K562 (cell line): ENCODE measurements around the gene MYO3B. TPM values are rescaled to one million over a fixed set of nuclear protein-coding genes. Genes with fewer than 3 reads are reported as not detected.

Experiments
- ATAC-seq: fragments of 200-7000 bp; cut with Tn5 transposase; 3 replicates; pipeline ENCODE4 v1.9.1; 2020; ENCODE audit warnings: moderate library complexity
- BruUV-seq: library from RNA; stranded (reverse); fragments of 400-500 nt; replicated peaks from 2 replicates; lab custom pipeline; 2021; lab: Mats Ljungman, UMichigan
- CTCF ChIA-PET: fragments of 300-600 bp; formaldehyde crosslinking; extraction: SDS; loops from one replicate; lab custom pipeline; 2021; ENCODE audit warnings: low intra/inter-chr PET ratio; lab: Yijun Ruan, JAX
- POLR2A ChIA-PET: fragments of 300-600, 350-650 bp; sonication (Branson Sonifier 250); formaldehyde crosslinking; extraction: SDS; loops from one replicate; lab custom pipeline; 2021; ENCODE audit warnings: antibody characterized with exemption, inconsistent platforms; lab: Yijun Ruan, JAX
- DNase-seq, 4 experiments: peaks; one replicate each; pipeline versions ENCODE4 v3.0.0 to v3.0.0-alpha.2; 2011 to 2018; ENCODE audit warnings: low spot score in 3 of 4, mixed read lengths in 3 of 4; ENCODE audit errors: extremely low read depth in 1 of 4
- FAIRE-seq: peaks from 2 replicates; lab custom pipeline; 2011; peaks lifted over from hg19 to GRCh38; lab: Jason Lieb, UNC
- H2AFZ ChIP-seq: 2 replicates; pipeline ENCODE4 v1.6.0; 2011; ENCODE audit warnings: low read depth, low read length, control low read depth, inconsistent platforms
- H3K27ac ChIP-seq: fragments of 200-600 bp; 3 replicates; pipeline ENCODE4 v1.8.0; 2011; ENCODE audit warnings: low read depth, mild to moderate bottlenecking, control low read depth, inconsistent platforms, low read length, moderate library complexity, mixed read lengths; ENCODE audit errors: extremely low read depth
- H3K27me3 ChIP-seq, 2 experiments: fragments of 300-600 bp in 1 of 2; 2 replicates in 1 of 2; 3 replicates in 1 of 2; pipeline versions ENCODE4 v1.6.0 to v1.8.0; 2011; ENCODE audit warnings: inconsistent platforms in 2 of 2, low read length in 2 of 2, mild to moderate bottlenecking in 1 of 2, mixed read lengths in 1 of 2, moderate library complexity in 1 of 2; ENCODE audit not compliant: control insufficient read depth in 2 of 2, insufficient read depth in 2 of 2
- H3K36me3 ChIP-seq: fragments of 300-600 bp; 3 replicates; pipeline ENCODE4 v1.8.0; 2011; ENCODE audit warnings: mild to moderate bottlenecking, low read length, inconsistent platforms; ENCODE audit not compliant: control insufficient read depth, insufficient read depth
- H3K4me1 ChIP-seq, 2 experiments: fragments of 200-600 bp in 1 of 2; replicated peaks in 1 of 2; 2 replicates in 1 of 2; 3 replicates in 1 of 2; pipeline versions ENCODE4 v1.5.1 to v1.8.0; 2011; ENCODE audit warnings: inconsistent platforms in 2 of 2, low read length in 2 of 2, mild to moderate bottlenecking in 1 of 2, mixed read lengths in 1 of 2, moderate library complexity in 1 of 2; ENCODE audit not compliant: control insufficient read depth in 2 of 2, insufficient read depth in 2 of 2
- H3K4me2 ChIP-seq: 2 replicates; pipeline ENCODE4 v1.6.1; 2011; ENCODE audit warnings: low read length, control low read depth, inconsistent platforms, mixed read lengths; ENCODE audit not compliant: insufficient read depth
- H3K4me3 ChIP-seq: fragments of 200-600 bp; sonication (generic), shearing (Covaris generic); 2 replicates; pipeline ENCODE4 v1.5.1; 2016; ENCODE audit warnings: control low read depth, inconsistent platforms
- H3K79me2 ChIP-seq: fragments of 200-600 bp; 3 replicates; pipeline ENCODE4 v1.8.0; 2011; ENCODE audit warnings: low read length, inconsistent platforms; ENCODE audit not compliant: control insufficient read depth, insufficient read depth
- H3K9ac ChIP-seq, 2 experiments: 2 replicates each; pipeline versions ENCODE4 v1.6.0 to v1.6.1; 2011; ENCODE audit warnings: low read depth in 2 of 2, low read length in 2 of 2, control low read depth in 1 of 2, inconsistent platforms in 1 of 2, mild to moderate bottlenecking in 1 of 2, mixed read lengths in 1 of 2; ENCODE audit not compliant: insufficient read depth in 1 of 2
- H3K9me1 ChIP-seq: one replicate; pipeline ENCODE4 v1.6.0; 2011; ENCODE audit warnings: inconsistent platforms, mild to moderate bottlenecking, low read length, moderate library complexity; ENCODE audit not compliant: control insufficient read depth, insufficient read depth
- H3K9me3 ChIP-seq: replicated peaks from 2 replicates; pipeline ENCODE4 v1.5.1; 2011; ENCODE audit warnings: low read depth, low read length, inconsistent platforms; ENCODE audit not compliant: control insufficient read depth, insufficient read depth
- H4K20me1 ChIP-seq: replicated peaks from 2 replicates; pipeline ENCODE4 v1.6.1; 2011; ENCODE audit warnings: low read length, inconsistent platforms, mixed read lengths; ENCODE audit not compliant: control insufficient read depth, insufficient read depth
- WGBS: fragments of 100-300 bp; shearing (Covaris generic); methylation state at CpG from one replicate; pipeline ENCODE4 v1.1.6; 2016; ENCODE audit warnings: low coverage, mixed read lengths; ENCODE audit not compliant: insufficient coverage; ENCODE audit errors: missing lambda C conversion rate; 5-methylcytosine and 5-hydroxymethylcytosine counted together
- in situ Hi-C: fragments of 300-500 bp; cut with MboI; formaldehyde crosslinking; loops from 4 replicates; pipeline ENCODE4 v1.15.0; 2018; ENCODE audit warnings: inconsistent platforms, mixed read lengths
- intact Hi-C: fragments of 100-400 bp; cut with micrococcal nuclease; formaldehyde crosslinking; loops from 2 replicates; pipeline ENCODE4 v1.14.2; 2022
- polyA plus RNA-seq, 8 experiments: library from polyadenylated mRNA; depleted of rRNA in 4 of 8; stranded (reverse) in 5 of 8; unstranded in 3 of 8; fragments of >200 nt; fragmentation: Nextera tagmentation in 2 of 8; fragmentation: Illumina TruSeq in 1 of 8; extraction: Ambion mirVana in 2 of 8; extraction: Trizol in 1 of 8; gene quantifications; 2 replicates each; pipeline versions ENCODE4 v1.2.1 to v1.2.3, GENCODE V29; 2011 to 2014; ENCODE audit warnings: inconsistent platforms in 1 of 8, missing spikeins in 1 of 8
- total RNA-seq, 7 experiments: library from RNA; depleted of rRNA in 6 of 7; stranded (reverse); fragments of >200 nt in 6 of 7; fragmentation: Illumina TruSeq in 2 of 7; extraction: Trizol in 2 of 7; gene quantifications; 2 replicates each; pipeline versions ENCODE4 v1.2.1 to v1.2.3, GENCODE V29; 2011 to 2021; ENCODE audit warnings: low replicate concordance in 1 of 7
- TF ChIP-seq, protein P1 (sequence below), 2 experiments: fragments of 450-650 bp; formaldehyde crosslinking in 1 of 2; IDR thresholded peaks; 2 replicates each; pipeline versions ENCODE4 v1.4.0 to v1.6.1; 2014 to 2020; ENCODE audit warnings: mild to moderate bottlenecking in 2 of 2, borderline replicate concordance in 1 of 2, low read depth in 1 of 2
- TF ChIP-seq, protein P2 (sequence below): fragments of 250-450 bp; sonication (Bioruptor Pico); IDR thresholded peaks from 2 replicates; pipeline ENCODE4 v1.8.0; 2021; ENCODE audit warnings: moderate library complexity, mild to moderate bottlenecking, inconsistent platforms

The MYO3B gene
- total and polyA plus RNA-seq, 9 of the 15 experiments (the other 6 are each of a cell fraction or from before 2014, with no cell fraction given): 2.7 to 6.5 (median 3.6) TPM

DNA sequence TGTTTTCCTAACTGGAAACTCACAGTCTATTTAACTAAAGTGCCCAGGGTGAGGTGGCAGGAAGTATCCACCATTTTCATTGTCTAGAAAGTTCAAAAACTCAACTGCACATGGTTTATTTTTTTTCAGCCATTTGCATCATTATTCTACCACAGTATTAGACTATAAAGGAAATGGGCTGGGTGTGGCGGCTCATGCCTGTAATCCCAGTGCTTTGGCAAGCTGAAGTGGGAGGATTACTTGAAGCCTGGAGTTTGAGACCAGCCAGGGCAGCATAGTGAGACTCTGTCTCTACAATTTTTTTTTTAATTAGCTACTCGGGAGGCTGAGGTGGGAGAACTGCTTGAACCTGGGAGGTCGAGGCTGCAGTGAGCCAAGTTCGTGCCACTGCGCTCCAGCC is 213.8 kb downstream of the MYO3B start:
- WGBS: 36% methylated on average over 5 of the region's 5 CpGs
- DNase-seq: no peak
- Histone ChIP-seq H3K36me3 (no peaks in the 10 kb centered on the region), H4K20me1 (no peaks in the 10 kb centered on the region), H3K9me1 (no peaks in the 10 kb centered on the region), H3K4me1 (peaks cover 0 to 6% of the 10 kb centered on the region in 2 experiments; a peak in 2 of 5 replicates), H3K4me2 (no peak overlapping the region), H3K79me2 (no peaks in the 10 kb centered on the region), H3K27me3 (no peaks in the 10 kb centered on the region; a peak in 1 of 5 replicates), H3K27ac (no peak overlapping the region), H3K4me3 (no peak overlapping the region), H2AFZ (no peak overlapping the region), H3K9me3 (no peaks in the 10 kb centered on the region), H3K9ac (no peak overlapping the region)
- TF ChIP-seq, protein P1, sequence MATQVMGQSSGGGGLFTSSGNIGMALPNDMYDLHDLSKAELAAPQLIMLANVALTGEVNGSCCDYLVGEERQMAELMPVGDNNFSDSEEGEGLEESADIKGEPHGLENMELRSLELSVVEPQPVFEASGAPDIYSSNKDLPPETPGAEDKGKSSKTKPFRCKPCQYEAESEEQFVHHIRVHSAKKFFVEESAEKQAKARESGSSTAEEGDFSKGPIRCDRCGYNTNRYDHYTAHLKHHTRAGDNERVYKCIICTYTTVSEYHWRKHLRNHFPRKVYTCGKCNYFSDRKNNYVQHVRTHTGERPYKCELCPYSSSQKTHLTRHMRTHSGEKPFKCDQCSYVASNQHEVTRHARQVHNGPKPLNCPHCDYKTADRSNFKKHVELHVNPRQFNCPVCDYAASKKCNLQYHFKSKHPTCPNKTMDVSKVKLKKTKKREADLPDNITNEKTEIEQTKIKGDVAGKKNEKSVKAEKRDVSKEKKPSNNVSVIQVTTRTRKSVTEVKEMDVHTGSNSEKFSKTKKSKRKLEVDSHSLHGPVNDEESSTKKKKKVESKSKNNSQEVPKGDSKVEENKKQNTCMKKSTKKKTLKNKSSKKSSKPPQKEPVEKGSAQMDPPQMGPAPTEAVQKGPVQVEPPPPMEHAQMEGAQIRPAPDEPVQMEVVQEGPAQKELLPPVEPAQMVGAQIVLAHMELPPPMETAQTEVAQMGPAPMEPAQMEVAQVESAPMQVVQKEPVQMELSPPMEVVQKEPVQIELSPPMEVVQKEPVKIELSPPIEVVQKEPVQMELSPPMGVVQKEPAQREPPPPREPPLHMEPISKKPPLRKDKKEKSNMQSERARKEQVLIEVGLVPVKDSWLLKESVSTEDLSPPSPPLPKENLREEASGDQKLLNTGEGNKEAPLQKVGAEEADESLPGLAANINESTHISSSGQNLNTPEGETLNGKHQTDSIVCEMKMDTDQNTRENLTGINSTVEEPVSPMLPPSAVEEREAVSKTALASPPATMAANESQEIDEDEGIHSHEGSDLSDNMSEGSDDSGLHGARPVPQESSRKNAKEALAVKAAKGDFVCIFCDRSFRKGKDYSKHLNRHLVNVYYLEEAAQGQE (IDR thresholded peaks at IDR 0.05; ENCODE audit: borderline replicate concordance): no peak
- TF ChIP-seq, protein P1 (CRISPR knock-in tag; IDR thresholded peaks at IDR 0.05; ENCODE audit: low read depth): no peak
- TF ChIP-seq, protein P2, sequence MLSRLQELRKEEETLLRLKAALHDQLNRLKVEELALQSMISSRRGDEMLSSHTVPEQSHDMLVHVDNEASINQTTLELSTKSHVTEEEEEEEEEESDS: no peak
- in situ Hi-C loops: no loop called here
- intact Hi-C loops: no loop called here
- ChIA-PET CTCF (no interaction called here), POLR2A (interaction anchor here (0.7 to 0.8 kb wide), 3 partner anchors 13 to 590 kb away, joined by 3 to 4 read pairs (median 4); no protein-coding TSS in a partner anchor)
- no peak for FAIRE-seq
- no peak for ATAC-seq
- BruUV-seq: no TSS peak
